Upper lobe of left lung (tissue), 4 donors: ENCODE results near the gene CCDC102B.

Source experiments
- POLR2A ChIP-seq, 4 donors: fragments of 450-650 bp; IDR thresholded peaks; one replicate each; pipeline ENCODE4 v1.5.1; 2016 to 2017; ENCODE audit warnings: antibody characterized with exemption in 4 of 4, mild to moderate bottlenecking in 2 of 4
- POLR2AphosphoS5 ChIP-seq, 2 donors: sonication (generic); formaldehyde crosslinking; IDR thresholded peaks; one replicate each; pipeline ENCODE4 v1.5.1; 2017; ENCODE audit warnings: antibody characterized with exemption in 2 of 2
- TF ChIP-seq, protein P1 (sequence below), 6 experiments: fragments of 450-650 bp in 4 of 6; fragments of 200-600 bp in 2 of 6; sonication (generic) in 2 of 6; IDR thresholded peaks; one replicate each; pipeline ENCODE4 v1.5.1; 2016 to 2019; ENCODE audit warnings: antibody characterized with exemption in 6 of 6

DNA sequence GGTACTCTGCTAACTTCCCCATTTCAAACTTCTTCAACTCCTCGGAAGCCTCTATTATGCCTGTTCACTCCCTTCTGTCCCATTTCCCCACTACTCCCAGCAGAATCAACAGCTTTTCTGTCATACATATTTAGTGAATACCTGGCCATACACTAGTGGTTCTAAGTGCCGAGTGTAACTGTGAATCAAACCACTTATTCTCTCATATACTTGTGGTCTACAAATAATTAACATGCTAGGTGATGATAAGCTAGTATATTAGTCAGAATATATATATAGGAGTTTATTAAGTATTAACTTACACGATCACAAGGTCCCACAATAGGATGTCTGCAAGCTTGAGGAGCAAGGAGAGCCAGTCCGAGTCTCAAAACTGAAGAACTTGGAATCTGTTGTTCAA, 150.7 kb downstream of the CCDC102B start:
- TF ChIP-seq, protein P1, sequence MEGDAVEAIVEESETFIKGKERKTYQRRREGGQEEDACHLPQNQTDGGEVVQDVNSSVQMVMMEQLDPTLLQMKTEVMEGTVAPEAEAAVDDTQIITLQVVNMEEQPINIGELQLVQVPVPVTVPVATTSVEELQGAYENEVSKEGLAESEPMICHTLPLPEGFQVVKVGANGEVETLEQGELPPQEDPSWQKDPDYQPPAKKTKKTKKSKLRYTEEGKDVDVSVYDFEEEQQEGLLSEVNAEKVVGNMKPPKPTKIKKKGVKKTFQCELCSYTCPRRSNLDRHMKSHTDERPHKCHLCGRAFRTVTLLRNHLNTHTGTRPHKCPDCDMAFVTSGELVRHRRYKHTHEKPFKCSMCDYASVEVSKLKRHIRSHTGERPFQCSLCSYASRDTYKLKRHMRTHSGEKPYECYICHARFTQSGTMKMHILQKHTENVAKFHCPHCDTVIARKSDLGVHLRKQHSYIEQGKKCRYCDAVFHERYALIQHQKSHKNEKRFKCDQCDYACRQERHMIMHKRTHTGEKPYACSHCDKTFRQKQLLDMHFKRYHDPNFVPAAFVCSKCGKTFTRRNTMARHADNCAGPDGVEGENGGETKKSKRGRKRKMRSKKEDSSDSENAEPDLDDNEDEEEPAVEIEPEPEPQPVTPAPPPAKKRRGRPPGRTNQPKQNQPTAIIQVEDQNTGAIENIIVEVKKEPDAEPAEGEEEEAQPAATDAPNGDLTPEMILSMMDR (IDR thresholded peaks at IDR 0.05), result no peak
- TF ChIP-seq POLR2AphosphoS5 (IDR thresholded peaks at IDR 0.05) (no peak), POLR2A (IDR thresholded peaks at IDR 0.05) (no peak)
